Stimulated activated CD8-positive, alpha-beta memory T cell treated with anti-CD3 and anti-CD28 coated beads, Interleukin-12 subunit alpha, Interleukin-12 subunit beta, amount 100 ng/mL, for 4 hours (primary cell): ENCODE data around the gene CYP27B1.
A peak's percentile ranks its signal among the peaks of the same experiment; 100 is the strongest.
"Not testable (repeated sequence)": the region's sequence is repeated elsewhere in the genome, so short reads cannot be mapped to it uniquely, and the experiment has no call there.

Source experiments
- DNase-seq: peaks from one replicate; pipeline ENCODE4 v3.0.0-alpha.2; 2020; ENCODE audit warnings: low read depth

The CYP27B1 gene

GRCh38 chr12:57783466-57783801 lies 16.6 kb upstream of the CYP27B1 start:
- no peak for DNase-seq

DNA sequence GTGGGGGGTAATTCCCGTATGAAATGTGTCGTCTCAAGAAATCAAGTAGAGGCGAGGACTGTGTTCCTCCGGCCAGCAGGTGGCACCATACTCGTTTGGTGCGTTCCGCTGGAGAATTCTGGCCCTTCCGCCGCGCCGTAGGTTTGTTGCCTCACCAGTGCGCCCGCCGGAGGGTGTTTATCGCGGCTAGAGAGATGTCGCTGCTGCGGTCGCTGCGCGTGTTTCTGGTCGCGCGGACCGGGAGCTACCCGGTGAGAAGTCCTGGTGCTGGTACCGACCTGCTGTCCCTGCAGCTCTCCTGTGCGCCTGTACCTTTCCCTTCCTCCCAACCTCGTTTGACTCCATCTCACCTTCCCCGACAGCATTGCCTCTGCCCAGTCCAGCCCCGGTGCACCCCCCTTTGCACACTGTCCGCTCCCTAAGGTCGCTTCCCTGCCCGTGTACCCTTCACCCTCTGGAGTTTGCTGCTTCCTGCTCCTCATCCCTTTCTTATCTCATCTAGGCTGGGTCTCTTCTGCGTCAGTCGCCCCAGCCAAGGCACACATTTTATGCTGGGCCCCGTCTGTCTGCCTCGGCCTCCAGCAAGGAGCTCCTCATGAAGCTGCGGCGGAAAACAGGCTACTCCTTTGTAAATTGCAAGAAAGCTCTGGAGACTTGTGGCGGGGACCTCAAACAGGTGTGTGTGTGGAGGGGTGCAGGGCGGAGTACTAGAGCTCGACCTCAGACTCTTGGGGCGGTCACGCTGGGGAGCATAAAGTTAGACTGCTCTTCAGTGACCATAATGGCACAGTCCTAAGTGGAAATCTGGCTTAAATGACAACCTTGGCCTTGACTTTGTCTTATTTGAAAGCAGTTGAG lies 16.0 kb upstream of the CYP27B1 start, which contains the start of gene TSFM:
Gene TSFM, plus strand, starts transcription at position 180 of the 858 bp plus-strand sequence. Its CDS starts 15 bp downstream, at position 195.
- DNase-seq: peak; percentile 92

DNA sequence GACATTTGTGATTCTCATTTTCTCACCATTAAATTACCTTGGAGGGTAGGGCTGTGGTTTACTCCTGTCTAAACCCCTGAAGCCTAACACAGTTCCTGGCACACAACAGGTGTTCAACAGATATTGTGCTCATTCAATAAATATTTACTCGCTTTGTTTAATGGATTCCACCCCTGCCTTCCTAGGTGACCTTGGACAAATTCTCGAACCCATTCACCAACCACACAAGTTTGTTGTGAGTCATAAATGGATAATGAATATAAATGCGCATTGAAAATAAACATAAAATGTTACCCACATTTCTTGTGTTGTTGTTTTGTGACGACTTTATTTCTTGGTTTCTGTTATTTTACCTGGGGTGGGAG lies 15.3 kb upstream of the CYP27B1 start:
- DNase-seq: no peak

- DNase-seq: no peak
These were observed 14.9 kb upstream of the CYP27B1 start for GRCh38 chr12:57781801-57782200.

GRCh38 chr12:57781244-57781643 lies 14.4 kb upstream of the CYP27B1 start:
- DNase-seq: no peak

- DNase-seq: no peak
These were observed 13.5 kb upstream of the CYP27B1 start for GRCh38 chr12:57780284-57780897.

DNA sequence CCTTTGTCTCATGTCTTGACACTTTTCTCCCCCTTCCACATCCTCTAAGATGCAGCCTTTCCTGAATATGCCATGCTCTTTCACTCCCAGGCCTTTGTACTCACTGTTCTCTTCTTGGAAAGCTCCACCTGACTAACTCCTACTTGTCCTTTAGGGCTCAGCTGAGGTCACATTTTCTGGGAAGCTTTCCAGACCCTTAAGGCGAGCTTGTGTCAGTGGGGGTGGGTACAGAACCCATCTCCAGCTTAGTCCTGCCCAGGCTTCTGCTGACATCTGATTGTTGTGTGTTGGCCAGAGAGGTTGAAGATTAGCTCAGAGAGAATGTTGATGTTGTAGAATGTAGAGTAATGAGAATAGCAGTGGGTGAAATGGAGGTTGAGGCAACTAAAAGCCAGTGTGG lies 12.9 kb upstream of the CYP27B1 start:
- no peak for DNase-seq

DNA sequence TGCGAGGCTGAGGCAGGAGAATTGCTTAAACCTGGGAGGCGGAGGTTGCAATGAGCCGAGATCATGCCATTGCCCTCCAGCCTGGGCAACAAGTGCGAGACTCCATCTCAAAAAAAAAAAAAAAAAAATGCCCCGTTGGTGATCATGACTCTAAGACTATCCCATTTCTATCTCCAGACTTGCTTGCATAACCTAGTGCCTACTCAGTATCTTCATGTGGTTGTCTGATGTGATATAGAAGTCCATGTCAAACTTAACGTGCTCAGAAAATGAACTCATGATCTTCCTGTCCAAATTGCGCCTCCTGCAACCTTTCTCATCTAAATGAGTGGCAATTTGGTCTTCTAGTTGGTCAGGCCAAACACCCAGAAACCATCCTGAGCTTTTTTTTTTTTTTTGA lies 11.0 kb upstream of the CYP27B1 start:
- DNase-seq: no peak

DNA sequence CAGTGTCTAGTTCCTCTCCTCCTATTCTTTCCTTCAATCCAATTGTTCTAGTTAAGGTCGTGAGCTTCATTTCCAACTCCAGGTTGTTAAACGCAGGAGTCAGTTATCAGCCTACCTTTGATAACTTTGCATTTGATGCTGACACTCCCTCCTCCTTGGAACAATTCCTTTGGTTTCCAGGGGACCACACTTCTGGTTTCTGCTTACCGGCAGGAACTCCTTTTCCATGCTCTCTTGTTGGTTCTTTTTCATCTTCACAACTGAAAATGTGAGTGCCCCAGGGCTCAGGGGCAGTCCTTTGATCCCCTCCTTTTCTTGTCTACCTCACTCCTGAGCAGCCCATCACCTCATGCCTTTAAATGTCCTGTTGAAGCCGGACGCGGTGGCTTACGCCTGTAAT lies 10.5 kb upstream of the CYP27B1 start:
- DNase-seq: no peak

DNA sequence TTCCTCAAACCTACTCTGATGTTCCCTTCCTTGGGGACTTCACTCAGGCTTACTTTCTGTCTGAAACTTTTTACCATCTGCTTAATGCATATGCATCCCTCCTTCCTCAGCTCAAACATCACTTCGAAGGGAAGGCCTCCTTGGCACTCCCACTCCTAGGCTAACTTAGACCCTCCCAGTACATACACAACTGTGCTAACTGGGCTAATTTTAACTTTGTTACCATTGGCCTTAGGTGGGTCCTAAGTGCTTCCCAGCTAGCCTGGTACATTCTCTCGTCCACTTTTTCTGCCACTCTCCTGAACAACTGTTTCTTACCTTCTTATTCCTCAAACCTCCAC lies 9.3 kb upstream of the CYP27B1 start:
- no peak for DNase-seq

DNA sequence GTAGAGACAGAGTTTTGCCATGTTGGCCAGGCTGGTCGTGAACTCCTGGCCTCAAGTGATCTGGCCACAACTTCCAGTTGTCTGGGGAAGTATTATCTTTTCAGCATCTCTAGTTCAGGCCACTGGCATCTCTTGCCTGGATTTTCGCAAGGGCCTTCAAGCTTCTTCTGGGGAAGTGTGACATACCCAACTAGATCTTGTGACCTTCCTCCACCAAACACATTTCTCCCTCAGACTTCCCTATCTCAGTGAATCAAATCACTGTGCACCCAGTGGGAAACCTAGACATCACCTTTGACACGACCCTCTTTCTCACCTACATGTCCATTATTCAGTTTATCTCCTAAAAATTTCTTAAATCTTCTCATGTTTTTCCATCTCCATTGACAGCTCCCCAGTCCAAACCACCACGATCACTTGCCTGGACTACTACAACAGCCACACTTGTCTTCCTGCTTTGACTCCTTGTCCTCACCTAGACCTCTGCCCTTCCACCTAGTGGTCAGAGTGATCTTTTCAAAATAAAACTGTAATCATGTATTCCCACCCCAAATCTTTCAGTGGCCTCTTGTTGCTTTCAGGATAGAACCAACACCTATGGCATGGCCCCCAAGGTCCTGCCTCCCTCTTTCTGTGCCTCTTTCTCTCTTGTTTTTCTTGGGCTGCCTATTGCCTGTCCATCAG lies 8.8 kb upstream of the CYP27B1 start:
- no peak for DNase-seq

DNA sequence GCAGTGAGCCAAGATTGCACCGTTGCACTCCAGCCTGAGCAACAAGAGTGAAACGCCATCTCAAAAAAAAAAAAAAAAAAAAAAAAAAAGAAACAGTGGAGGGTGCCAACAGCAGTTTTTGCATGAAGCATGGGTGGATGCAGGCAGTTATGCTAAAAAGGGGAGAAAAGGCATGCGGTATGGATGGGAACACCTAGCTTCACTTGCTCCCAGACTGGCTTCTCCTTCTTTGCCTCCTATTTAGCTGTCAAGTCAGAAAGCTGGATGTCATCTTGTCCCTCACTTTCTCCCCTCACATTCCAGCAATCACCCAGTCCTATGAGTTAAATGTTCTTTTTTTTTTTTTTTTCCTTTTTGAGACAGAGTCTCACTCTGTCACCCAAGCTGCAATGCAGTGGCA lies 8.2 kb upstream of the CYP27B1 start:
- DNase-seq: no peak

GRCh38 chr12:57774634-57775033 lies 7.8 kb upstream of the CYP27B1 start:
- not testable (repeated sequence) for DNase-seq

- no peak for DNase-seq
These were observed 5.8 kb upstream of the CYP27B1 start, which contains the start of gene EEF1AKMT3 for GRCh38 chr12:57772429-57773322. EEF1AKMT3 (plus strand) TSS chr12:57772614; CDS start chr12:57772725, 111 bp downstream.

DNA sequence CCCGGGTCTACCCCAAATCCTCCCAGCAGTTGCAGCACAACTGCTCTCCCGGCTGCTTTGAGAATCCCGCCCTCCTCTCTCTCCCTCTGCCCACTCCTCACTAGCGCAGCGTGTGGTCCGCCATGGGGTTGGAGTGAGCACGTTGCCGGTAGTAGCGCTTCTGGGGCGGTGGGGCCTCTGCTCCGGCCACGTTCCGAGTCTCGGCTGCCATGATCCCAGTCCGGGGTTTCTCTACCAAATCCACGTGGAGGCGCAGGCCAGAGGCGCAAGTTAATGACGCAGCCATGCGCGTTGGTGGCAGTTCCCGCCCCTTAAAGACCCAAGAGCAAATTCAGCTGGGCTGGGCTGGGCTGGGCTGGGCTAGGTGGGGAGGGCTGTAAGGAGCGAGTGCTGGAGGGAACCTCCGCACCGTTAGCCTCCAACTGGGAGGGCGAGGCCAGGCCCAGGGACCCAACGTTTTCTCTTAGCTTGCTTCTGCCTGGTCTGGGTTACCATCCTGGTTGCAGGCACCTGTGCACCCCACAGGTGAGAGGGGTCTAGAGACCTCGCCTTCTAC lies 5.1 kb upstream of the CYP27B1 start, which contains the start of gene METTL1:
Gene METTL1, minus strand, starts transcription at position 233 of the 556 bp plus-strand sequence. Its CDS starts 22 bp downstream, at position 211.
- DNase-seq: peak; percentile 88

DNA sequence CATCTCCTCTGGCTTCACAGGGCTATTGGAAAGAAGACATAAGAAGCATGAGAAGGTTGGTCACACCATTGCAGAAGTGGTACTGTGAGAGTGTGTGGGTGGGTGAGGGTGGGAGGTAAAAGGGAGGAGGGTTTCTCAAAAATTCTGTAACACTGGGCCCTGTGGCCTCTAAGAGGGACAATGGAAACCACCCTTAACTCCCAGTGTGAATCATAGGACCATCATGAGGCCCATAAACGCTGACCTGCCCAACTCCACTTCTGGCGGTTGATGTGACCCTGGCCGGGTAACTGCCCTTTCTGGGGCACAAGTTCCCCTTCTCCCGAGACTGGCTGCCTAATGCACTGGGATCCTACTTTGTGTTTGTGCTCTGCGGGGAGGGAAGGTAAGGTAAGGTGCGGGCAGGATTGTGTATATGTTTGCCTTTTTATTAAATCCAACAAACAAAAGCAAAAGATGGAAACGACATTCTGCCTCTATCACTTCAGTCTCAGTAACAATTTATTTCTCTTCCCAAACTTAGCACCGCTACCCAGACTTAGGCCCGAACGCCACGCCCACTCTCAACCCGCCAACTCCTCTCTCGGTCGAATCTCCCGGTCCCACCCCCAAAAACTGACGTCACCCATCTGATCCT lies 4.5 kb upstream of the CYP27B1 start:
- DNase-seq: peak; percentile 76

DNA sequence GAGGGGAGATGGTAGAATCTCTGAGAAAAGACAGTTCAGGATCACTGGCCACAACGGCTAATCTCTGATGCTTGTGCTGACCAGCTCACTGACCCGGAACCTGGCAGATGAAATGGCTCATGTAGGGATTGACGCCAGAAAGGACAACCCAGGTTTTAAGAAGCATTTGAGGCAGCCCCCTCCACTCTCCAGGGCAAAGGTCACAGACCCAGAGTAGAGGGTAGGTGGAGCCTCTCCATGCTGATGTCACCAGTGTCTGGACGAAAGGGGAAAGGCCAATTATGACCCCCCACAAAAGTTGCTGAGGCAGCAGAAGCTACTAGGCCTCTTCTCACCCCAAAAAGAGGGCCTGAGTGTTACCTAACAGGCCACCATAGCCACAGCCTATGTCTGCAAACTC lies 3.9 kb upstream of the CYP27B1 start:
- no peak for DNase-seq

DNA sequence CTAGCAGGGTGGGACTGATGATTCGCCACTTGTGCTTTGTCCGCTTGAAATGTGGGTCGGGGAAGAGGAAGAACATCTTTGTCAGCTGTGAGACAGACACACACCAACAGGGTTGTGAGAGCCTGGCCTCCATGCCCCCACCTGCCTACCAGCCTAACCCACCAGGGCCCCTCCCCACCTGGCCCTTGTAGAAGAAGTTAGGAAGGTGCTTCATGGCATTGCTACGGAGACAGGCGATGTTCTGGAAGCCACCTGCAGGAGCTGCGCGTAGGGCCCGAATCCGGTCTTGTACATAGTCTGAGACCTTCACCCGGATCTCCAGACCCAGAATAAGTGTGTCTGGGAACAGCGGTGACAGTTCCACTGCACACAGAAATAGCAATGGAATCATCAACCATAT lies 2.7 kb upstream of the CYP27B1 start:
- DNase-seq: no peak

DNA sequence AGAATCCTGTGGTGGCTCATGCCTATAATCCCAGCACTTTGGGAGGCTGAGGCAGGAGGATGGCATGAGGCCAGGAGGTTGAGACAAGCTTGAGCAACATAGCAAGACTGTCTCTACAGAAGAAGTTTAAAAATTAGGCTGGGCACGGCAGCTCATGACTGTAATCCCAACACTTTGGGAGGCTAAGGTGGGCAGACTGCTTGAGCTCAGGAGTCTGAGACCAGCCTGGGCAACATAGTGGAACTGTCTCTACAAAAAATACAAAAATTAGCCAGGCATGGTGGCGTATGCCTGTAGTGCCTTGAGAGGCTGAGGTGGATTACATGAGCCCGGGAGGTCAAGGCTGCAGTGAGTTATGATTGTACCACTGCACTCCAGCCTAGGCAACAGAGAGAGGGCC lies 998 bp upstream of the CYP27B1 start:
- DNase-seq: no peak

- DNase-seq: no peak
These were observed 424 bp upstream of the CYP27B1 start for GRCh38 chr12:57767305-57767698.
